ENCODE results near the gene MAML3.

Gene MAML3

GRCh38 chr4:139863531-139863930, 290.5 kb downstream of the MAML3 start:
- TF ChIP-seq CTCF (IDR thresholded peaks at IDR 0.05): no peak

GRCh38 chr4:139861471-139861870, 292.5 kb downstream of the MAML3 start:
- TF ChIP-seq CTCF (IDR thresholded peaks at IDR 0.05): no peak

- TF ChIP-seq CTCF (IDR thresholded peaks at IDR 0.05): no peak
Observed at GRCh38 chr4:139860435-139861024, 293.5 kb downstream of the MAML3 start.

- no peak for TF ChIP-seq CTCF (IDR thresholded peaks at IDR 0.05)
Observed at GRCh38 chr4:139859876-139860275, 294.1 kb downstream of the MAML3 start.

GRCh38 chr4:139858436-139859205, 295.4 kb downstream of the MAML3 start:
- no peak for TF ChIP-seq CTCF (IDR thresholded peaks at IDR 0.05)

- no peak for TF ChIP-seq CTCF (IDR thresholded peaks at IDR 0.05)
Observed at GRCh38 chr4:139857977-139858376, 296.0 kb downstream of the MAML3 start.

GRCh38 chr4:139857021-139857420, 297.0 kb downstream of the MAML3 start:
- TF ChIP-seq CTCF (IDR thresholded peaks at IDR 0.05): no peak

Measured in LNCAP (cell line).